HepG2 (cell line): Measurements from ENCODE around the gene NOXA1. TPM values are rescaled to one million over a fixed set of nuclear protein-coding genes. Genes with fewer than 3 reads are reported as not detected.

Source experiments
- ATRX ChIP-seq: sonication (generic); formaldehyde crosslinking; IDR thresholded peaks from 2 replicates; pipeline ENCODE4 v1.4.0; 2020; ENCODE audit warnings: missing genetic modification reagents, borderline replicate concordance
- CHD4 ChIP-seq: fragments of 200-600 bp; sonication (generic); IDR thresholded peaks from 2 replicates; pipeline ENCODE4 v1.7.0; 2017; ENCODE audit warnings: mild to moderate bottlenecking, low read length, borderline replicate concordance
- HNF4A ChIP-seq: sonication (generic); formaldehyde crosslinking; IDR thresholded peaks from 2 replicates; pipeline ENCODE4 v1.4.0; 2020; ENCODE audit warnings: missing genetic modification reagents
- JUNB ChIP-seq: sonication (generic); formaldehyde crosslinking; IDR thresholded peaks from 2 replicates; pipeline ENCODE4 v1.8.0; 2022; ENCODE audit warnings: missing genetic modification reagents, mild to moderate bottlenecking, borderline replicate concordance
- KAT8 ChIP-seq: IDR thresholded peaks from 2 replicates; pipeline ENCODE4 v1.6.1; 2016; ENCODE audit warnings: missing genetic modification reagents, missing compliant biosample characterization
- MXI1 ChIP-seq: IDR thresholded peaks from 3 replicates; pipeline ENCODE4 v1.6.1; 2012; ENCODE audit warnings: low read depth, low read length, inconsistent platforms, borderline replicate concordance
- NAIF1 ChIP-seq: sonication (generic); formaldehyde crosslinking; IDR thresholded peaks from 2 replicates; pipeline ENCODE4 v1.5.0; 2020; ENCODE audit warnings: mild to moderate bottlenecking, missing genetic modification reagents, borderline replicate concordance
- REL ChIP-seq: sonication (generic); formaldehyde crosslinking; conservative IDR thresholded peaks from 2 replicates; pipeline ENCODE4 v1.8.0; 2022; ENCODE audit warnings: mild to moderate bottlenecking, missing genetic modification reagents, moderate library complexity
- RELA ChIP-seq: sonication (generic); formaldehyde crosslinking; IDR thresholded peaks from 2 replicates; pipeline ENCODE4 v1.4.0; 2020; ENCODE audit warnings: missing genetic modification reagents
- RFX3 ChIP-seq: IDR thresholded peaks from 2 replicates; pipeline ENCODE4 v1.6.1; 2016; ENCODE audit warnings: missing biosample characterization, missing genetic modification reagents
- SMARCE1 ChIP-seq: fragments of 450-650 bp; IDR thresholded peaks from 2 replicates; pipeline ENCODE4 v1.6.1; 2017; ENCODE audit warnings: borderline replicate concordance
- SOX5 ChIP-seq: IDR thresholded peaks from 2 replicates; pipeline ENCODE4 v1.6.1; 2016; ENCODE audit warnings: borderline replicate concordance
- STAT6 ChIP-seq: sonication (generic); formaldehyde crosslinking; IDR thresholded peaks from 2 replicates; pipeline ENCODE4 v1.4.0; 2020; ENCODE audit warnings: missing genetic modification reagents, mild to moderate bottlenecking, borderline replicate concordance
- XRCC5 ChIP-seq: fragments of 200-400 bp; formaldehyde crosslinking; optimal IDR thresholded peaks from 2 replicates; pipeline ENCODE3; 2017; ENCODE audit warnings: mild to moderate bottlenecking, low read length
- ZFY ChIP-seq: sonication (generic); formaldehyde crosslinking; IDR thresholded peaks from 2 replicates; pipeline ENCODE4 v1.4.0; 2020; ENCODE audit warnings: missing genetic modification reagents
- ZNF18 ChIP-seq: sonication (generic); formaldehyde crosslinking; IDR thresholded peaks from 2 replicates; pipeline ENCODE4 v1.8.0; 2022; ENCODE audit warnings: mild to moderate bottlenecking, missing genetic modification reagents; ENCODE audit not compliant: insufficient replicate concordance
- ZNF343 ChIP-seq: sonication (generic); formaldehyde crosslinking; IDR thresholded peaks from 2 replicates; pipeline ENCODE4 v1.4.0; 2020; ENCODE audit warnings: mild to moderate bottlenecking, missing genetic modification reagents
- ZNF431 ChIP-seq: sonication (generic); formaldehyde crosslinking; IDR thresholded peaks from 2 replicates; pipeline ENCODE4 v1.9.0; 2022; ENCODE audit warnings: missing genetic modification reagents, low read depth, mild to moderate bottlenecking, borderline replicate concordance
- polyA plus RNA-seq, 8 experiments: library from polyadenylated mRNA; depleted of rRNA in 3 of 8; stranded (reverse) in 7 of 8; unstranded in 1 of 8; fragments of >200 nt; fragmentation: Illumina TruSeq in 4 of 8; extraction: Trizol in 4 of 8; gene quantifications; 2 replicates each; pipeline versions ENCODE4 v1.2.1 to v1.2.3, GENCODE V29; 2011 to 2016; ENCODE audit warnings: low read depth in 4 of 8, missing spikeins in 1 of 8, mixed read lengths in 1 of 8; ENCODE audit not compliant: insufficient read depth in 1 of 8
- total RNA-seq, 5 experiments: library from RNA; depleted of rRNA; stranded (reverse); fragments of >200 nt; fragmentation: Illumina TruSeq; extraction: Trizol; gene quantifications; 2 replicates each; pipeline ENCODE4 v1.2.3, GENCODE V29; 2016; ENCODE audit warnings: low read depth in 1 of 5
- TF ChIP-seq, protein P1 (sequence below): sonication (generic); formaldehyde crosslinking; IDR thresholded peaks from 2 replicates; pipeline ENCODE4; 2020; ENCODE audit warnings: missing genetic modification reagents, mild to moderate bottlenecking, borderline replicate concordance
- TF ChIP-seq, protein P2 (sequence below): sonication (generic); formaldehyde crosslinking; conservative IDR thresholded peaks from 2 replicates; pipeline ENCODE4 v1.4.0; 2020; ENCODE audit warnings: missing genetic modification reagents
- TF ChIP-seq, protein P3 (sequence below): sonication (generic); formaldehyde crosslinking; IDR thresholded peaks from 2 replicates; pipeline ENCODE4 v1.5.0; 2020; ENCODE audit warnings: mild to moderate bottlenecking, low read depth, missing genetic modification reagents, borderline replicate concordance

The NOXA1 gene
- total and polyA plus RNA-seq, 2 of the 13 experiments (the other 11 are each of a cell fraction or from before 2014, with no cell fraction given): 0.78 to 1.2 TPM

DNA sequence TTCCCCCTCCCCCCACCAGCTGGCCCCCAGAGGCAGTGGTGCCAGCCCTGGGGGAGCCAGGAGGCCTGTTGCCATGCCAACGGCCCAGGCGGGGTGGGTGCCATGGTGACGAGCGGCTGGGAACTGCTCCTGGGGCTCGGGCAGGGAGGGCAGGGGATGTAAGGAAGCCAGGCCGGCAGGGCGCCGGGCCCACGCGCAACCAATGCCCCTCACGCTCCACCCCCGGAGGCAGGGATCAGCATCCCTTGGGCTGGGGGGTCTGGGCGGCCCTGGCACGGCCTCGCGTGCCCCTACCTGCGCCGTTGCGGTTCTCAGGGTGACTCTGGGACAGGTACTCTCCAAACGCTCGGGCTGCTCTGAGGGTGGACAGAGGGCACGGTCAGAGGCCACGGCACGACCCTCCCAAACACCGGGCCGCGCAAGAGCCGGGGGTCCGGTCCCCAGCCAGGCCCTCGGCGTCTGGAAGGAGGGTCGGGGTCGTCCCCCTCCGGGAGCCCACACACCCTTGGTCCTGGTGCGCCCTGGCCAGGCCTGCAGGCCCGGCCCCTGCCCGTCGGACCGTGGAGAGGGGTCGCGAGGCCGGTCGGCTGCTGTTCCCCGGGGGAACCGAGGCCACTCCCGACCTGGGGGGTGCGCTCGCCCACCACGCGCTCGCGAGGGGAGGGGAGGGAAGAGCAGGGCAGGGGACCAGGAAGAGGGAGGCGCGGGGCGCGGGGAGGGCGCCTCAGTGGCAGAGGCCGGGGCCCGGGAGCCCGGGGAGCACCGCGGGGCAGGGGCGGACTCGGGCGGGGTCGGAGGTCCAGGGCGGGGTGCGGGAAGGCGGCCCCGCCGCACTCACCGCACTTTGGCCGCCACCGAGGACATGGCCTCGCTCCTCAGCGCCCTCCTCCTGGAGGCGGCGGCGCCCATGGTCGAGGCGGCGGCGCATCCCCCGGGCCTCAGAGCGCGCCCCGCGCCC lies 35.3 kb downstream of the NOXA1 start (continued):
- TF ChIP-seq JUNB (CRISPR knock-in tag) (no peak), RFX3 (CRISPR knock-in tag) (peak; percentile 77), KAT8 (CRISPR knock-in tag) (no peak), STAT6 (CRISPR knock-in tag) (no peak), ZNF431 (CRISPR knock-in tag) (no peak), CHD4 (no peak), ATRX (CRISPR knock-in tag) (no peak), ZNF18 (CRISPR knock-in tag) (no peak), SMARCE1 (no peak), MXI1 (0 out of 3 replicates have a peak, but pooled peaks have one; percentile 41), RELA (no peak), SOX5 (CRISPR knock-in tag) (no peak), ZNF343 (CRISPR knock-in tag) (no peak), XRCC5 (no peak), REL (CRISPR knock-in tag) (no peak), NAIF1 (no peak), ZFY (CRISPR knock-in tag) (peak; percentile 43; the same call in 1 of the 2 replicates), HNF4A (no peak)
- TF ChIP-seq, protein P1, sequence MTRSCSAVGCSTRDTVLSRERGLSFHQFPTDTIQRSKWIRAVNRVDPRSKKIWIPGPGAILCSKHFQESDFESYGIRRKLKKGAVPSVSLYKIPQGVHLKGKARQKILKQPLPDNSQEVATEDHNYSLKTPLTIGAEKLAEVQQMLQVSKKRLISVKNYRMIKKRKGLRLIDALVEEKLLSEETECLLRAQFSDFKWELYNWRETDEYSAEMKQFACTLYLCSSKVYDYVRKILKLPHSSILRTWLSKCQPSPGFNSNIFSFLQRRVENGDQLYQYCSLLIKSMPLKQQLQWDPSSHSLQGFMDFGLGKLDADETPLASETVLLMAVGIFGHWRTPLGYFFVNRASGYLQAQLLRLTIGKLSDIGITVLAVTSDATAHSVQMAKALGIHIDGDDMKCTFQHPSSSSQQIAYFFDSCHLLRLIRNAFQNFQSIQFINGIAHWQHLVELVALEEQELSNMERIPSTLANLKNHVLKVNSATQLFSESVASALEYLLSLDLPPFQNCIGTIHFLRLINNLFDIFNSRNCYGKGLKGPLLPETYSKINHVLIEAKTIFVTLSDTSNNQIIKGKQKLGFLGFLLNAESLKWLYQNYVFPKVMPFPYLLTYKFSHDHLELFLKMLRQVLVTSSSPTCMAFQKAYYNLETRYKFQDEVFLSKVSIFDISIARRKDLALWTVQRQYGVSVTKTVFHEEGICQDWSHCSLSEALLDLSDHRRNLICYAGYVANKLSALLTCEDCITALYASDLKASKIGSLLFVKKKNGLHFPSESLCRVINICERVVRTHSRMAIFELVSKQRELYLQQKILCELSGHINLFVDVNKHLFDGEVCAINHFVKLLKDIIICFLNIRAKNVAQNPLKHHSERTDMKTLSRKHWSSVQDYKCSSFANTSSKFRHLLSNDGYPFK (CRISPR knock-in tag): no peak
- TF ChIP-seq, protein P2, sequence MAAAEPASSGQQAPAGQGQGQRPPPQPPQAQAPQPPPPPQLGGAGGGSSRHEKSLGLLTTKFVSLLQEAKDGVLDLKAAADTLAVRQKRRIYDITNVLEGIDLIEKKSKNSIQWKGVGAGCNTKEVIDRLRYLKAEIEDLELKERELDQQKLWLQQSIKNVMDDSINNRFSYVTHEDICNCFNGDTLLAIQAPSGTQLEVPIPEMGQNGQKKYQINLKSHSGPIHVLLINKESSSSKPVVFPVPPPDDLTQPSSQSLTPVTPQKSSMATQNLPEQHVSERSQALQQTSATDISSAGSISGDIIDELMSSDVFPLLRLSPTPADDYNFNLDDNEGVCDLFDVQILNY (CRISPR knock-in tag): no peak
- TF ChIP-seq, protein P3, sequence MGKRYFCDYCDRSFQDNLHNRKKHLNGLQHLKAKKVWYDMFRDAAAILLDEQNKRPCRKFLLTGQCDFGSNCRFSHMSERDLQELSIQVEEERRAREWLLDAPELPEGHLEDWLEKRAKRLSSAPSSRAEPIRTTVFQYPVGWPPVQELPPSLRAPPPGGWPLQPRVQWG (CRISPR knock-in tag): no peak
